ENCODE measurements around the gene EFR3B. TPM values are rescaled to one million over a fixed set of nuclear protein-coding genes. Genes with fewer than 3 reads are reported as not detected.

EFR3B gene
- total RNA-seq, 4 donors from 2014 or later: 0.66 to 2.0 (median 1.0) TPM

DNA sequence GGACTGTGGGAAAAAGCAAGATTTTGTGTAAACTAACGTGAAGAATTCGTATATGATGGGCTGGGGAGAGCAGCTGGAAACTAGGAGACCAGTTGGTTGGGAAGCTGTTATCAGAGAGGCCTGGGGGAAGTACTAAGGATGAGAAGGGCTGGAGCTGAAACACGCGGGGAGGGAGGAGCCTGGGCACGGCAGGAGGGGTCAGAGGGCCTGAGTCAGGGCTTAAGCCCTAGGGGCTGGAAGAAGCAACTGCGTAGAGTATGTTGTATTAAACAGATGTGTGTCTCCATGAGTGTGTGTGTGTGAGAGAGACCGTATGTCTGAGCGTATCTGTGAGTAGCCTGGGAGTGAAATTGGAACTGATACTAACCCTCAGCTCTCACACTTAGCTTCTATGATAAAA, 118.1 kb downstream of the EFR3B start:
- TF ChIP-seq, protein P1, sequence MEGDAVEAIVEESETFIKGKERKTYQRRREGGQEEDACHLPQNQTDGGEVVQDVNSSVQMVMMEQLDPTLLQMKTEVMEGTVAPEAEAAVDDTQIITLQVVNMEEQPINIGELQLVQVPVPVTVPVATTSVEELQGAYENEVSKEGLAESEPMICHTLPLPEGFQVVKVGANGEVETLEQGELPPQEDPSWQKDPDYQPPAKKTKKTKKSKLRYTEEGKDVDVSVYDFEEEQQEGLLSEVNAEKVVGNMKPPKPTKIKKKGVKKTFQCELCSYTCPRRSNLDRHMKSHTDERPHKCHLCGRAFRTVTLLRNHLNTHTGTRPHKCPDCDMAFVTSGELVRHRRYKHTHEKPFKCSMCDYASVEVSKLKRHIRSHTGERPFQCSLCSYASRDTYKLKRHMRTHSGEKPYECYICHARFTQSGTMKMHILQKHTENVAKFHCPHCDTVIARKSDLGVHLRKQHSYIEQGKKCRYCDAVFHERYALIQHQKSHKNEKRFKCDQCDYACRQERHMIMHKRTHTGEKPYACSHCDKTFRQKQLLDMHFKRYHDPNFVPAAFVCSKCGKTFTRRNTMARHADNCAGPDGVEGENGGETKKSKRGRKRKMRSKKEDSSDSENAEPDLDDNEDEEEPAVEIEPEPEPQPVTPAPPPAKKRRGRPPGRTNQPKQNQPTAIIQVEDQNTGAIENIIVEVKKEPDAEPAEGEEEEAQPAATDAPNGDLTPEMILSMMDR (IDR thresholded peaks at IDR 0.05; ENCODE audit: low read depth): no peak

DNA sequence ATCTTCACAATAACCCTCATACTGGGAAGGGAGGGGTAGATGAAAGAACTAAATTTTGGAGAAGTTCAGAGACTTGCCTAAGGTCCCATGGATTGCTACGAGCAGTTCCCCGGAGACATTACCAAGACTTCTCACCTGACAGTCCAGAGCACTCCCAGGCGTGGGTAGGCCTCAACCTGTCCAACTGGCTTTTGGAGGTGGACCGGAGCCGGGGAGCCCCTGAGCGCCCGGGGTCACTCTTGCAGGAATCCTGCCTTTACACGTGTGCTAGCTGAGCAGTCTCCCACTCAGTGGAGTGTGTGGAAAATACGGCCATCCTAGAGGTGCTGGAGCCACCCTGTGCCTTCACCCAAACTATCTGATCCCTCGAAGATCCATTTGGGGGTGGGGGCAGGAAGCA, 118.5 kb downstream of the EFR3B start:
- TF ChIP-seq, protein P1 (IDR thresholded peaks at IDR 0.05; ENCODE audit: low read depth): no peak

DNA sequence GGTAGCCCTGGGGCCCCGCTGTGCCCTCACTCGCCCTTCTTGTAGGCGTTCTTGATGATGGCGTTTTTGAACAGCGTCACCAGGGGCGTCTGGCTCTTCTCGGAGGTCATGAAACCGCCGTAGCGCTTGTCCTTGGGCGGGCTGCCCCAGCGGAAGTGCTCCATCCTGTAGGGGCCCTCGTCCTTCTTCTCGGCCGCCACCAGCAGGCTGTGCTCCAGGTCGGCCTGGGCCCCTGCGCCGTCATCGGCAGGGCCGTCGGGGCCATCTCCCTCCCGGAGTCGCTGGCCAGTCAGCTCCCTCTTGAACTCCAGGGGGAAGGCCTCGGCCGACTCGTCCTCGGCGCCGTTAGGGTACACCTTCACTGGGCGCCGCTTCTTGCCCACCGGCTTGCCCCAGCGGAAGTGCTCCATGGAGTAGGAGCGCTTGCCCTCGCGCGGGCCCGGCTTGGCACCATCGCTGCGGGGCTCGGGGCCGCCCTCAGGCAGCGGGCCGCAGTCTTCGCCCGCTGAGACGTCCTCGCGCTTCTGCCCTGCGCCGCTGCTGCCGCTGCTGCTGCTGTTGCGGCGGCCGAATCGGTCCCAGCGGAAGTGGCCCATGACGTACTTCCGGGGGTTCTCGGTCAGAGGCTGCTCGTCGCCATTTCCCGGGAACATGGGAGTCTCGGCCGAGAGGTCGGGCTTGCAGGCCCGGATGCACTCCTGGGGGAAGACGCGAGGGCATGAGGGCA, 119.3 kb downstream of the EFR3B start:
- TF ChIP-seq, protein P1 (IDR thresholded peaks at IDR 0.05; ENCODE audit: low read depth): no peak

DNA sequence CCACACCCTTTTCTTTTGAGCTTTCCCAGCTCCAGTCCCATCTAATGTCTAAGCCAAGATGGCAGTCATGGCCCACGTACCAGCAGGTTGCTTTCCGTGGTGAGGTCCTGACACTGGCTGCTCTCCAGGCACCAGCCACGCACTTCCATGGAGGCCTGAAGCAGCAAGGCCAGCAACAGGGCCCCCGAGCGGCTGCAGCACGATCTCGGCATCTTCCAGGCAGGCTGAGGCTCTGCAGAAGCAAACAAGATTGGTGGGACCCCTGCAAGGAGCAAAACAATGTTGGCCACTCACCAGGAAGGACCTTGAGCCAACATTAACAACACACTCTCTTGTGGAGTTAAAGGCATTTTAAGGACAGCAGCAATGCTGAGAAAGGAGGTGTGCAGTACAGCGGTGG, 122.7 kb downstream of the EFR3B start:
- TF ChIP-seq, protein P1 (IDR thresholded peaks at IDR 0.05; ENCODE audit: low read depth): no peak

DNA sequence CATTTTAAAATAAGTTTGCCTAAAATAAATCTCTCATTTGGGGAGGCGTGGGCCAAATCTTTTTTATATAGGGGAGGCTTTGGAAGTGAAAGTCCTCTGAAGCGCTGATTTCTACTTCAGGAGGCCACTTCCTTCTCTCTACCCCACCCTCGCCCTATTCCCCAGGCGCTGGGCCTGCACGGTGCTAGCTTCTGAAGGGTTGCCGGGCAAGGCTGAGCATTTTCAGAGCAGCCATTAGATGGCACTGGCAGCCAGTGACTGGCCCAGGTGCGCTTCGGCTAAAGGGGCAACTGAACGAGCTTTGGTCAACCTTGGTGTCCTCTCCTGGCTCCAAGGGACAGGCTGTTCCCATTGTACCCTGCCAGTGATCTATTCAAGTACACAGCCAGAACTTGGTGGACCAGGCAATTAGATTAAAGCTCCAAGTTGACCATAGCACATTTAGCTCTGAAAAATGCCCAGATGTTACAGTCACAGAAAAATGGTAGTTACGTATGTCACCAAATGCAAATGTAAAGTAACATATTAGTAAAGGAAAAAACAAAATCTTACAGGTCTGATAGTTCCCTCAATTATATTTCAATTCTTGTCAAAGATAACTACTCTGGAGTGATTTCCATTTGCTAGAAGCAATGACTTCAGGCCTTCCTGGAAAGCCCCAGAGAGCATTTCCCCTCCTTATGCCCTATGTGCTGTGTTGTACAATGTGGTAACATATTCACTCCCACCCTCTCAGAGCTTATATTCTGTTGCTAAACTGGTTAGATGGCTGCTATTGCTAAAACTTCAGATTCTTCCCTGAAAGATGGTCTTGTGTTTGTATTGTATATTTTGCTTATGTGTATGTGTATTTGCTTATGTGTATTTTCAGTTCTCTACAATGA, 124.4 kb downstream of the EFR3B start:
- TF ChIP-seq, protein P1 (IDR thresholded peaks at IDR 0.05; ENCODE audit: low read depth): no peak

DNA sequence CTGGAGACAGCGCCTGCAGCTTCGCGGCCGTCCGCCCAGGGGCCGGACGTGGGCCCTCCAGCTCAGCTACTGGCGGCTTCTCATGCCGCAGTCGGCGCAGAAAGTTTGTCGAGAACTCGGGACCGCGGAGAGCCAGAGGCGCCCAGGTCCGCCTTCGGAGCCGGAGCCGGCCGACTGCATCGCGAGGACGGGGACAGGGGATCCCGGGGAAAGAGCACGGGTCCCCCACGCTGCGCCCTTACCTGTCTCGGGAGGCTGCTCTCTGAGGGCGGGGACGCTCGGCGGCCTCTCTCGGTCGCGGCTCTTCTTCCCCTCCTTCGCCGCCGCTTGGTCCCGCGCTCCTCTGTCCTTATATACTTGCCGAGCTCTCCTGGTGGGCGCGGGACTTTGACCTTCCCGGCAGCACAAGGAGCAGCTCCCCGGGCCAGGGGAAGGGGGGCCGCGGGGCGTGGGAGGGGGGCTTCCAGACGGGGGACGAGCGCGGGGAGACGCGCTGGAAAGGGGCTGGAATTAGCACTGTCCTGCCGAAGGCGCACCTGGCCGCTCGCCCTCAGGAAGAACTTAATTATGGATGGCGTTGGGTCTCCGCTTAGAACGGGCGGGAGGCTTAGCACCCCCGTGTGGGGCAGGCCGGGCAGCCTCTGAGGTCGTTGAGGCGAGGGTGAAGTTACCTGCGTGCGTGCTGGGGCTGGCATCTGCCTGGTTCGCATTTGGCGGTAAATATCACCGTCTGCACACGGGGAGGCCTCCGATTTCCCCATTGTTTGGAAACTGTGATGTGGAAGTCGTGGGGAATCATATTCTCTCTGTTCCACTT, 126.6 kb downstream of the EFR3B start, which contains the start of gene POMC:
POMC (minus strand) TSS at position 325 of the 817 bp plus-strand sequence. CDS start 3,808 bp downstream, outside the sequence.
- TF ChIP-seq, protein P1 (IDR thresholded peaks at IDR 0.05; ENCODE audit: low read depth): no peak

Data from subcutaneous adipose tissue (tissue), 4 donors.